Heart left ventricle (tissue), 13 donors: Measurements from ENCODE around the gene UGT1A10.

Experiments used
- POLR2A ChIP-seq, 2 donors: fragments of 450-650 bp; IDR thresholded peaks; one replicate each; pipeline ENCODE4 v1.6.1; 2017; ENCODE audit warnings: antibody characterized with exemption in 2 of 2, mild to moderate bottlenecking in 2 of 2, moderate library complexity in 2 of 2
- TF ChIP-seq, protein P1 (sequence below), 12 donors: fragments of 200-600 bp; sonication (generic) in 4 of 12; IDR thresholded peaks; one replicate each; pipeline versions ENCODE4 v1.5.0 to v1.8.0; 2018 to 2022; ENCODE audit warnings: antibody characterized with exemption in 12 of 12, mild to moderate bottlenecking in 5 of 12
- donor health status: ischemic (EF 13 %, LVEDD 7.1; RV severe dilation, severe dysfunction).
- donor health status: DM: no; HTN: yes; CAD: no.
- donor health status: DM: no; HTN: no; CAD: no.
- donor health status: ischemic (EF 25% LVEDD 6.9; RV normal size, moderate dysfunction).
- donor health status: ischemic (EF 25% LVEDD 5.7; RV mildly dilated, moderate dysfunction).
- donor health status: ischemic (EF 35%, LVEDD 5.7; RV mildly dilated, moderate dysfunction).
- donor health status: nonischemic (EF 11% LVEDD 7.7; RV severe dilation, severe dysfunction).
- donor health status: DM: yes; HTN: yes; CAD: no.
- donor health status: PGD.
- donor health status: ischemic (EF 29% LVEDD 5.4; RV normal size, mild dysfunction).
- donor health status: nonischemic (EF 23%, LVEDD 6.1; RV moderate dilation, normal function).

DNA sequence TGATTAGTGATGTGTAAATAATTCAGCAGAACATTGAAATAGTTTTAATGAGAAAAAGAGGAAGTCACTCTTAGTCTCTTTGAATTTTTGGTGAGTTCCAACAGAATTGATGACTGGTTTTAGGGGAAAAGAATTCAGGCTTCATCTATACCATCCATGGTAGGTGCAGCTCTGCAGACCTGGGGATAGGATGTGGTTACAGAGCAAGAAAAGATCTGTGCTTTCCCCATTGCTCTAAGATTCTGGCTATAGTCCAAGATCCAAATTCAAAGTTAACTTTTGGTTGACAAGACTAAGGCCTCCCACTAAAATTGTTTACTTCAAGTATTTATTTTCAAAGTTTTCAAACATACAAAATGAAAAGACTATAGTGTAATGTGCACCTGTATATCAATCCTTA, 3.6 kb downstream of the UGT1A10 start:
- TF ChIP-seq, protein P1, sequence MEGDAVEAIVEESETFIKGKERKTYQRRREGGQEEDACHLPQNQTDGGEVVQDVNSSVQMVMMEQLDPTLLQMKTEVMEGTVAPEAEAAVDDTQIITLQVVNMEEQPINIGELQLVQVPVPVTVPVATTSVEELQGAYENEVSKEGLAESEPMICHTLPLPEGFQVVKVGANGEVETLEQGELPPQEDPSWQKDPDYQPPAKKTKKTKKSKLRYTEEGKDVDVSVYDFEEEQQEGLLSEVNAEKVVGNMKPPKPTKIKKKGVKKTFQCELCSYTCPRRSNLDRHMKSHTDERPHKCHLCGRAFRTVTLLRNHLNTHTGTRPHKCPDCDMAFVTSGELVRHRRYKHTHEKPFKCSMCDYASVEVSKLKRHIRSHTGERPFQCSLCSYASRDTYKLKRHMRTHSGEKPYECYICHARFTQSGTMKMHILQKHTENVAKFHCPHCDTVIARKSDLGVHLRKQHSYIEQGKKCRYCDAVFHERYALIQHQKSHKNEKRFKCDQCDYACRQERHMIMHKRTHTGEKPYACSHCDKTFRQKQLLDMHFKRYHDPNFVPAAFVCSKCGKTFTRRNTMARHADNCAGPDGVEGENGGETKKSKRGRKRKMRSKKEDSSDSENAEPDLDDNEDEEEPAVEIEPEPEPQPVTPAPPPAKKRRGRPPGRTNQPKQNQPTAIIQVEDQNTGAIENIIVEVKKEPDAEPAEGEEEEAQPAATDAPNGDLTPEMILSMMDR (IDR thresholded peaks at IDR 0.05), result no peak
- TF ChIP-seq POLR2A (IDR thresholded peaks at IDR 0.05), result no peak
